ENCODE results near the gene TNRC18.
"Not testable (repeated sequence)": the region's sequence is repeated elsewhere in the genome, so short reads cannot be mapped to it uniquely, and the experiment has no call there.

TNRC18 gene

GRCh38 chr7:5266191-5267028 is 157.2 kb downstream of the TNRC18 start:
- no peak for DNase-seq
- no peak for TF ChIP-seq CTCF (IDR thresholded peaks at IDR 0.05; ENCODE audit: low read depth, low read length, missing control alignments)
- Histone ChIP-seq H3K27me3 (replicated peaks) (no peaks in the 10 kb centered on the region), H3K4me3 (ENCODE audit: low read depth, low read length) (no peak overlapping the region), H3K27ac (no peak overlapping the region), H3K36me3 (replicated peaks) (no peaks in the 10 kb centered on the region)
- in situ Hi-C loops (cut with HindIII; ENCODE audit: low pct_ligation_motif_present, low sequenced_read_pairs): no loop called here

- no peak for DNase-seq
- TF ChIP-seq CTCF (IDR thresholded peaks at IDR 0.05; ENCODE audit: low read depth, low read length, missing control alignments): no peak
- no peak overlapping the region for H3K27ac ChIP-seq
- no peaks in the 10 kb centered on the region for H3K27me3 ChIP-seq (replicated peaks)
- in situ Hi-C loops (cut with HindIII; ENCODE audit: low pct_ligation_motif_present, low sequenced_read_pairs): no loop called here
- no peaks in the 10 kb centered on the region for H3K36me3 ChIP-seq (replicated peaks)
- no peak overlapping the region for H3K4me3 ChIP-seq (ENCODE audit: low read depth, low read length)
Measured at GRCh38 chr7:5265320-5266190, 158.1 kb downstream of the TNRC18 start.

- H3K4me3 ChIP-seq (ENCODE audit: low read depth, low read length); H3K27me3 ChIP-seq (replicated peaks); H3K36me3 ChIP-seq (replicated peaks); H3K27ac ChIP-seq; in situ Hi-C loops (cut with HindIII; ENCODE audit: low pct_ligation_motif_present, low sequenced_read_pairs); DNase-seq: not testable (repeated sequence)
Measured at GRCh38 chr7:5263066-5263465, 160.6 kb downstream of the TNRC18 start.

- DNase-seq; H3K36me3 ChIP-seq (replicated peaks): not testable (repeated sequence)
Measured at GRCh38 chr7:5260530-5261068, 163.0 kb downstream of the TNRC18 start.

More at GRCh38 chr7:5260530-5261068, 163.0 kb downstream of the TNRC18 start:
- in situ Hi-C loops (cut with HindIII; ENCODE audit: low pct_ligation_motif_present, low sequenced_read_pairs); H3K27me3 ChIP-seq (replicated peaks); H3K27ac ChIP-seq; H3K4me3 ChIP-seq (ENCODE audit: low read depth, low read length): not testable (repeated sequence)

Measured in brain microvascular endothelial cell (primary cell).